ENCODE data around the gene CFAP100. TPM values are rescaled to one million over a fixed set of nuclear protein-coding genes. Genes with fewer than 3 reads are reported as not detected.

The CFAP100 gene
- total and polyA plus RNA-seq, 10 of the 15 experiments (the other 5 are each of a cell fraction or from before 2014, with no cell fraction given): 0.04 to 0.27 TPM; not detected in 8

DNA sequence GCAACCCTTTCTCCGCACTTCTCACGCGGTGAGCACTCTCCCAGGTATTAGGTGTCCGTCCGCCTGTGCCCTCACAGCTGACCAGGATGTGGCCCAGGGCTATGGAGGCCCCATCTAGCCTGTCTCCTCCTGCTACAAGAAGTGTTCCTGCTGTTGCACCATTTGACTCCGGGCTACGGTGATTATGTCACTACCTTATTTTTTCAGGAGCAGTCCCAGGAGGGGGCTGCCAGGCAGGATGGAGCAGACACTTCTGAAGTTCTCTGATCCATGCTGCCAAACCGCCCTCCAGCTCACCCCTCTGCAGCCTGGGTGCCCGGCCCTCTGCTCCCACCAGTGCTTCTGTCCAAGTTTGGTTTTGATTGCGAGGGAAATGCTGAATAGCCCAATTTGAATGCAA, 44.0 kb downstream of the CFAP100 start:
- ChIA-PET RAD21 (ENCODE audit: unreplicated experiment) (no interaction called here), CTCF (no interaction called here), POLR2A (no interaction called here), SMC1A (ENCODE audit: uncharacterized antibody, unreplicated experiment) (no interaction called here)
- 97% methylated on average over 10 of the region's 10 CpGs for WGBS (ENCODE audit: insufficient coverage, insufficient replicate concordance, low lambda C conversion rate, missing lambda C conversion rate)
- Histone ChIP-seq H3K27me3 (replicated peaks in 1 of 2; ENCODE audit: control insufficient read depth in 2 of 2, insufficient read depth in 2 of 2, low read length in 1 of 2) (no peaks in the 10 kb centered on the region), H3K36me3 (ENCODE audit: control insufficient read depth in 2 of 2, insufficient read depth in 2 of 2, low read length in 1 of 2) (peaks cover 0 to 3% of the 10 kb centered on the region in 2 experiments; a peak in 3 of 4 replicates), H3K4me2 (ENCODE audit: control insufficient read depth, insufficient read depth) (no peak overlapping the region), H3K9ac (ENCODE audit: control insufficient read depth, insufficient read depth, low read length) (no peak overlapping the region), H4K20me1 (ENCODE audit: control insufficient read depth, insufficient read depth) (no peaks in the 10 kb centered on the region), H3K27ac (ENCODE audit: control insufficient read depth, insufficient read depth) (no peak overlapping the region), H2AFZ (ENCODE audit: control insufficient read depth, low read depth, low read length) (no peak overlapping the region), H3K4me1 (ENCODE audit: control insufficient read depth, insufficient read depth, low read length) (no peaks in the 10 kb centered on the region), H3K9me3 (replicated peaks; ENCODE audit: control insufficient read depth, insufficient read depth, low read length) (no peaks in the 10 kb centered on the region), H3K4me3 (no peak overlapping the region), H3K79me2 (ENCODE audit: control insufficient read depth, insufficient read depth, low read length) (no peaks in the 10 kb centered on the region)
- FAIRE-seq (no peak), ATAC-seq (no peak), DNase-seq (ENCODE audit: low read depth, low spot score) (no peak)
- in situ Hi-C loops (cut with MboI): no loop called here
- intact Hi-C loops (cut with micrococcal nuclease; ENCODE audit: unreplicated experiment): no loop called here
- TF ChIP-seq NFIC (IDR thresholded peaks at IDR 0.05; ENCODE audit: low read depth, low read length) (no peak), EP300 (IDR thresholded peaks at IDR 0.05; ENCODE audit: borderline replicate concordance in 1 of 2, control insufficient read depth in 1 of 2, low read depth in 2 of 2, low read length in 2 of 2) (no peak), KDM1A (IDR thresholded peaks at IDR 0.05; ENCODE audit: borderline replicate concordance) (no peak), HCFC1 (IDR thresholded peaks at IDR 0.05; ENCODE audit: low read length) (no peak)
- BruUV-seq (replicated peaks): no TSS peak

DNA sequence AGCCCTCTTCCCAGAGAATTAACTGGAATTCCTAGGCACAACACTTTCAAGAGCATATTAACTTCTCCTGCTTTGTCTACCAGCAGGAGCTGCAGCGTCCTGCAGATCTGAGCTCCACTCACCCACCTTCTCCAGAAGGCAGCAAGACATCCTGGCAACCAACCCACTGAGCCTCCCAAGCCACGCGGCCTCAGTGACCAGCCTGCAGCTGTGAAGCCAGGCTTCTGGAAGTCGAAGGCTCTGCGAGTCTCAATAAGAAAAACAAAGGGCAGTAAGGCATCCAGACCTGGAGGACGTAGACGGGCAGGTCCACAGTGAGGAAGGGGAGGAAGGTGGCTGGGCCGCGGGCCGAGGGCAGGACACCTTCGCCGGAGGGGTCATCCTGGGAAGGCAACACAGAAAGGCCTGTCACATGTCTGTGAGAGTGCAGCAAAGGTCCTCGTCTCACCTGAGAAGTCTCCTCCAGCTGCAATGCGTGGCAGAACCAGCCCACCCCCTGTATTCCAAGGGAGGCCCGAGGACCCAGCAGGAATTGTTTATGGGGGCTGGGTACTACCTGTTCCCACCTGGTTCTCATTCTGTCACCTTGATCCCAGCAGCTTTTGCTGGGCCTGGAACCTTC, 44.7 kb downstream of the CFAP100 start:
- Histone ChIP-seq H3K27me3 (replicated peaks in 1 of 2; ENCODE audit: control insufficient read depth in 2 of 2, insufficient read depth in 2 of 2, low read length in 1 of 2) (no peaks in the 10 kb centered on the region), H3K4me1 (ENCODE audit: control insufficient read depth, insufficient read depth, low read length) (no peaks in the 10 kb centered on the region), H3K9me3 (replicated peaks; ENCODE audit: control insufficient read depth, insufficient read depth, low read length) (no peaks in the 10 kb centered on the region), H3K4me2 (ENCODE audit: control insufficient read depth, insufficient read depth) (no peak overlapping the region), H3K36me3 (ENCODE audit: control insufficient read depth in 2 of 2, insufficient read depth in 2 of 2, low read length in 1 of 2) (peaks cover 0 to 3% of the 10 kb centered on the region in 2 experiments; a peak in 3 of 4 replicates), H3K9ac (ENCODE audit: control insufficient read depth, insufficient read depth, low read length) (no peak overlapping the region), H3K27ac (ENCODE audit: control insufficient read depth, insufficient read depth) (no peak overlapping the region), H4K20me1 (ENCODE audit: control insufficient read depth, insufficient read depth) (no peaks in the 10 kb centered on the region), H3K4me3 (no peak overlapping the region), H3K79me2 (ENCODE audit: control insufficient read depth, insufficient read depth, low read length) (no peaks in the 10 kb centered on the region), H2AFZ (ENCODE audit: control insufficient read depth, low read depth, low read length) (no peak overlapping the region)
- no peak for FAIRE-seq
- no peak for DNase-seq (ENCODE audit: low read depth, low spot score)
- BruUV-seq (replicated peaks): no TSS peak
- WGBS (ENCODE audit: insufficient coverage, insufficient replicate concordance, low lambda C conversion rate, missing lambda C conversion rate): 95% methylated on average over 15 of the region's 15 CpGs
- CTCF ChIA-PET: interaction anchor here (0.5 to 1.1 kb wide), 2 partner anchors 32 to 241 kb away, joined by 3 to 4 read pairs; no protein-coding TSS in a partner anchor
- SMC1A ChIA-PET (ENCODE audit: uncharacterized antibody, unreplicated experiment): no interaction called here
- in situ Hi-C loops (cut with MboI): no loop called here
- no peak for ATAC-seq
- RAD21 ChIA-PET (ENCODE audit: unreplicated experiment): no interaction called here
- intact Hi-C loops (cut with micrococcal nuclease; ENCODE audit: unreplicated experiment): no loop called here
- POLR2A ChIA-PET: interaction anchor here (0.5 to 1.2 kb wide), 2 partner anchors 9 to 1617 kb away, joined by 3 to 4 read pairs; no protein-coding TSS in a partner anchor
- TF ChIP-seq ZSCAN29 (IDR thresholded peaks at IDR 0.05) (no peak), POLR2AphosphoS5 (IDR thresholded peaks at IDR 0.05; ENCODE audit: low read length) (no peak), ASH2L (IDR thresholded peaks at IDR 0.05; ENCODE audit: borderline replicate concordance, low read depth) (no peak), NR2F1 (conservative IDR thresholded peaks at IDR 0.05) (no peak), SUPT20H (IDR thresholded peaks at IDR 0.05; ENCODE audit: borderline replicate concordance, control insufficient read depth, low read depth, low read length) (no peak), POLR2AphosphoS2 (IDR thresholded peaks at IDR 0.05; ENCODE audit: low read depth, low read length) (no peak), RBBP5 (conservative IDR thresholded peaks at IDR 0.05) (no peak), ZNF384 (IDR thresholded peaks at IDR 0.05; ENCODE audit: borderline replicate concordance, low read depth, low read length) (no peak), SIN3A (IDR thresholded peaks at IDR 0.05; ENCODE audit: low read depth, low read length) (no peak), IKZF1 (conservative IDR thresholded peaks at IDR 0.05) (no peak), EED (IDR thresholded peaks at IDR 0.05; ENCODE audit: low read depth) (no peak)
- TF ChIP-seq, protein P1, sequence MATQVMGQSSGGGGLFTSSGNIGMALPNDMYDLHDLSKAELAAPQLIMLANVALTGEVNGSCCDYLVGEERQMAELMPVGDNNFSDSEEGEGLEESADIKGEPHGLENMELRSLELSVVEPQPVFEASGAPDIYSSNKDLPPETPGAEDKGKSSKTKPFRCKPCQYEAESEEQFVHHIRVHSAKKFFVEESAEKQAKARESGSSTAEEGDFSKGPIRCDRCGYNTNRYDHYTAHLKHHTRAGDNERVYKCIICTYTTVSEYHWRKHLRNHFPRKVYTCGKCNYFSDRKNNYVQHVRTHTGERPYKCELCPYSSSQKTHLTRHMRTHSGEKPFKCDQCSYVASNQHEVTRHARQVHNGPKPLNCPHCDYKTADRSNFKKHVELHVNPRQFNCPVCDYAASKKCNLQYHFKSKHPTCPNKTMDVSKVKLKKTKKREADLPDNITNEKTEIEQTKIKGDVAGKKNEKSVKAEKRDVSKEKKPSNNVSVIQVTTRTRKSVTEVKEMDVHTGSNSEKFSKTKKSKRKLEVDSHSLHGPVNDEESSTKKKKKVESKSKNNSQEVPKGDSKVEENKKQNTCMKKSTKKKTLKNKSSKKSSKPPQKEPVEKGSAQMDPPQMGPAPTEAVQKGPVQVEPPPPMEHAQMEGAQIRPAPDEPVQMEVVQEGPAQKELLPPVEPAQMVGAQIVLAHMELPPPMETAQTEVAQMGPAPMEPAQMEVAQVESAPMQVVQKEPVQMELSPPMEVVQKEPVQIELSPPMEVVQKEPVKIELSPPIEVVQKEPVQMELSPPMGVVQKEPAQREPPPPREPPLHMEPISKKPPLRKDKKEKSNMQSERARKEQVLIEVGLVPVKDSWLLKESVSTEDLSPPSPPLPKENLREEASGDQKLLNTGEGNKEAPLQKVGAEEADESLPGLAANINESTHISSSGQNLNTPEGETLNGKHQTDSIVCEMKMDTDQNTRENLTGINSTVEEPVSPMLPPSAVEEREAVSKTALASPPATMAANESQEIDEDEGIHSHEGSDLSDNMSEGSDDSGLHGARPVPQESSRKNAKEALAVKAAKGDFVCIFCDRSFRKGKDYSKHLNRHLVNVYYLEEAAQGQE (IDR thresholded peaks at IDR 0.05; ENCODE audit: low read depth, low read length): no peak

All from GM12878 (cell line).